ENCODE measurements around the gene GLYR1. TPM values are rescaled to one million over a fixed set of nuclear protein-coding genes. Genes with fewer than 3 reads are reported as not detected.

The GLYR1 gene
- total and polyA plus RNA-seq, 10 of the 15 experiments (the other 5 are each of a cell fraction or from before 2014, with no cell fraction given): 7.3 to 90.2 (median 57.2) TPM

DNA sequence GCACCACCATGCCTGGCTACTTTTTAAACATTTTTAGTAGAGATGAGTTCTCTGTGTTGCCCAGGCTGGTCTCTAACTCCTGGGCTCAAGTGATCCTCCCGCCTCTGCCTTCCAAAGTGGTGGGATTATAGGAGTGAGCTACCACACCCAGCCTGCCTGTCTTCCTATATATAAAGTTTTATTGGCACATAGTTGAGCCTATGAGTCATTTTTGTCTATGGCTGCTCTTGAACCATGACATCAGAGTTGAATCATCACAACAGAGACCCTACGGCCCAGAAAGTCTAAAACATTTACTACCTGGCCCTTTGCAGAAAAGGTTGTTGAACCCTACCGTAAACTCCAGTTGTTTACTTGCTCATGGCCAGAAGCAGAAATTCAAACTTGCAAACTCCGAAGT is 66.9 kb downstream of the GLYR1 start:
- CTCF ChIA-PET: no interaction called here
- POLR2A ChIA-PET: no interaction called here

More for the DNA sequence above, 66.9 kb downstream of the GLYR1 start:
- in situ Hi-C loops (cut with MboI): no loop called here
- Histone ChIP-seq H3K9ac (ENCODE audit: control insufficient read depth, insufficient read depth, low read length) (no peak overlapping the region), H3K36me3 (ENCODE audit: control insufficient read depth in 2 of 2, insufficient read depth in 2 of 2, low read length in 1 of 2) (no peaks in the 10 kb centered on the region), H4K20me1 (ENCODE audit: control insufficient read depth, insufficient read depth) (no peaks in the 10 kb centered on the region), H3K4me1 (ENCODE audit: control insufficient read depth, insufficient read depth, low read length) (no peaks in the 10 kb centered on the region), H3K27ac (ENCODE audit: control insufficient read depth, insufficient read depth) (no peak overlapping the region), H3K4me2 (ENCODE audit: control insufficient read depth, insufficient read depth) (no peak overlapping the region), H3K79me2 (ENCODE audit: control insufficient read depth, insufficient read depth, low read length) (no peaks in the 10 kb centered on the region), H2AFZ (ENCODE audit: control insufficient read depth, low read depth, low read length) (no peak overlapping the region), H3K4me3 (no peak overlapping the region), H3K27me3 (replicated peaks in 1 of 2; ENCODE audit: control insufficient read depth in 2 of 2, insufficient read depth in 2 of 2, low read length in 1 of 2) (no peaks in the 10 kb centered on the region), H3K9me3 (replicated peaks; ENCODE audit: control insufficient read depth, insufficient read depth, low read length) (no peaks in the 10 kb centered on the region)
- TF ChIP-seq, protein P1, sequence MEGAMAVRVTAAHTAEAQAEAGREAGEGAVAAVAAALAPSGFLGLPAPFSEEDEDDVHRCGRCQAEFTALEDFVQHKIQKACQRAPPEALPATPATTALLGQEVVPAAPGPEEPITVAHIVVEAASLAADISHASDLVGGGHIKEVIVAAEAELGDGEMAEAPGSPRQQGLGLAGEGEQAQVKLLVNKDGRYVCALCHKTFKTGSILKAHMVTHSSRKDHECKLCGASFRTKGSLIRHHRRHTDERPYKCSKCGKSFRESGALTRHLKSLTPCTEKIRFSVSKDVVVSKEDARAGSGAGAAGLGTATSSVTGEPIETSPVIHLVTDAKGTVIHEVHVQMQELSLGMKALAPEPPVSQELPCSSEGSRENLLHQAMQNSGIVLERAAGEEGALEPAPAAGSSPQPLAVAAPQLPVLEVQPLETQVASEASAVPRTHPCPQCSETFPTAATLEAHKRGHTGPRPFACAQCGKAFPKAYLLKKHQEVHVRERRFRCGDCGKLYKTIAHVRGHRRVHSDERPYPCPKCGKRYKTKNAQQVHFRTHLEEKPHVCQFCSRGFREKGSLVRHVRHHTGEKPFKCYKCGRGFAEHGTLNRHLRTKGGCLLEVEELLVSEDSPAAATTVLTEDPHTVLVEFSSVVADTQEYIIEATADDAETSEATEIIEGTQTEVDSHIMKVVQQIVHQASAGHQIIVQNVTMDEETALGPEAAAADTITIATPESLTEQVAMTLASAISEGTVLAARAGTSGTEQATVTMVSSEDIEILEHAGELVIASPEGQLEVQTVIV (IDR thresholded peaks at IDR 0.05; ENCODE audit: borderline replicate concordance, partially characterized antibody): no peak
- TF ChIP-seq, protein P2, sequence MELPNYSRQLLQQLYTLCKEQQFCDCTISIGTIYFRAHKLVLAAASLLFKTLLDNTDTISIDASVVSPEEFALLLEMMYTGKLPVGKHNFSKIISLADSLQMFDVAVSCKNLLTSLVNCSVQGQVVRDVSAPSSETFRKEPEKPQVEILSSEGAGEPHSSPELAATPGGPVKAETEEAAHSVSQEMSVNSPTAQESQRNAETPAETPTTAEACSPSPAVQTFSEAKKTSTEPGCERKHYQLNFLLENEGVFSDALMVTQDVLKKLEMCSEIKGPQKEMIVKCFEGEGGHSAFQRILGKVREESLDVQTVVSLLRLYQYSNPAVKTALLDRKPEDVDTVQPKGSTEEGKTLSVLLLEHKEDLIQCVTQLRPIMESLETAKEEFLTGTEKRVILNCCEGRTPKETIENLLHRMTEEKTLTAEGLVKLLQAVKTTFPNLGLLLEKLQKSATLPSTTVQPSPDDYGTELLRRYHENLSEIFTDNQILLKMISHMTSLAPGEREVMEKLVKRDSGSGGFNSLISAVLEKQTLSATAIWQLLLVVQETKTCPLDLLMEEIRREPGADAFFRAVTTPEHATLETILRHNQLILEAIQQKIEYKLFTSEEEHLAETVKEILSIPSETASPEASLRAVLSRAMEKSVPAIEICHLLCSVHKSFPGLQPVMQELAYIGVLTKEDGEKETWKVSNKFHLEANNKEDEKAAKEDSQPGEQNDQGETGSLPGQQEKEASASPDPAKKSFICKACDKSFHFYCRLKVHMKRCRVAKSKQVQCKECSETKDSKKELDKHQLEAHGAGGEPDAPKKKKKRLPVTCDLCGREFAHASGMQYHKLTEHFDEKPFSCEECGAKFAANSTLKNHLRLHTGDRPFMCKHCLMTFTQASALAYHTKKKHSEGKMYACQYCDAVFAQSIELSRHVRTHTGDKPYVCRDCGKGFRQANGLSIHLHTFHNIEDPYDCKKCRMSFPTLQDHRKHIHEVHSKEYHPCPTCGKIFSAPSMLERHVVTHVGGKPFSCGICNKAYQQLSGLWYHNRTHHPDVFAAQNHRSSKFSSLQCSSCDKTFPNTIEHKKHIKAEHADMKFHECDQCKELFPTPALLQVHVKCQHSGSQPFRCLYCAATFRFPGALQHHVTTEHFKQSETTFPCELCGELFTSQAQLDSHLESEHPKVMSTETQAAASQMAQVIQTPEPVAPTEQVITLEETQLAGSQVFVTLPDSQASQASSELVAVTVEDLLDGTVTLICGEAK (IDR thresholded peaks at IDR 0.05; ENCODE audit: borderline replicate concordance): peak; percentile 69; the same call in 1 of the 2 replicates
- FAIRE-seq (no peak), DNase-seq (ENCODE audit: low read depth, low spot score) (no peak), ATAC-seq (no peak)
- intact Hi-C loops (cut with micrococcal nuclease; ENCODE audit: unreplicated experiment): no loop called here
- no TSS peak for BruUV-seq (replicated peaks)
- RAD21 ChIA-PET (ENCODE audit: unreplicated experiment): no interaction called here
- 66% methylated on average over 4 of the region's 4 CpGs for WGBS (ENCODE audit: insufficient coverage, insufficient replicate concordance, low lambda C conversion rate, missing lambda C conversion rate)
- SMC1A ChIA-PET (ENCODE audit: uncharacterized antibody, unreplicated experiment): no interaction called here
